ENCODE measurements around the gene APOA4.
"Not testable (repeated sequence)": the region's sequence is repeated elsewhere in the genome, so short reads cannot be mapped to it uniquely, and the experiment has no call there.

Gene APOA4

DNA sequence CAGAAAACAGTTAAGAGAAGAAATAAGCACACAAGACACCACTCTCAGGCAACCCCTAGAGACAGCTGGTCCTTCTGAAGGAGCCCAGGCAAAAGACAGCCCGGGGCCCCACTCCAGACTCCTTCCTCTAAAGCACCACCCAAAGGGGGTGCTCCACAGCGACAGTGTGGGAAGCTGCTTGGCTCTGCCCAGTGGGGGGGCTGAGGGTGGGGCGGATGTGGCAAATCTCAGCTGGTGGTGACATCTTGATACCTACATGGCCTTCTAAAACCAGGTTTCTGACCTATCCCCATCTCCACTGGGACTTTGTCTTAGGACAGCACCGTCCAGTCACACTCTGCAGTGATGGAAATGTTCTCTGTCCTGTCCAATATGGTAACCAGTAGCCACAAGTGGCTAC lies 24.5 kb upstream of the APOA4 start:
- no peak for FAIRE-seq

DNA sequence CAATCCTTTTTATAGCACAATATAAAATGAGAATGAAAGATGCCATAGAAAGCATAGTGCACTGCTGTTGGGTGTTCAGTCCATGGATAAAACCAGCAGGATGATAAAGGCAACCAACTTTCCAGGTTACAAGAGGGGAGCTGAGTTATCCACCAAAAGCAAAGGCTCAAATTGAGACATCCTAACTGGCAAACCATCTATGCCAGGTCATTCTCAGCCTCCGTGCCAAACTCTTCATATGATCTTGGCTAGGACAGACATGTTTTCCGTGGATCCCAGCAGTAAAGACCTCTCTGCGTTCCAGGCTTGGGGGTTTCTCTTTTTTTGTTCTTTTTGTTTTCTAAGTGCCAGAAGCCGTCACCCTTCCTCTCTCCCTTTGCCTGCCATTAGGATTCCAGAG lies 21.6 kb upstream of the APOA4 start:
- FAIRE-seq: no peak

DNA sequence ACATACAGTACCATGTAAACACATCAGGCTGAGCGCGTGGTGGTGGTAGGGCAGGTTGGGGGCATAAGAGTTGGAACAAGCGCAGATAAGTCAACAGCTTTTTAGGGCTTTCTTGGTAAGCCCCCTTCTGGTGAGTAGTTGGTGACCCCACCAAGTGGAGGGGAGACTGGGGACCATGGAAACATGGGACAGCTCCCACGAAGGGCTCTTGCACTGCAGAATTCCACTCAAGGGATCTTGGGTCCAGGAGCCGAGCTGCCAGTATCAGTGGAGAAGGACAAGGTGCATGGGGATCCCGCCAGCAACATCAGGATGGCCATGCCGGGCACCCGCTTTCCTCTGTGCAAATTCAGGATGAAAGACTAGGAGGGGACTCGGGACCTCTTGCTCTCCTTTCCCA lies 20.6 kb upstream of the APOA4 start:
- no peak for FAIRE-seq

DNA sequence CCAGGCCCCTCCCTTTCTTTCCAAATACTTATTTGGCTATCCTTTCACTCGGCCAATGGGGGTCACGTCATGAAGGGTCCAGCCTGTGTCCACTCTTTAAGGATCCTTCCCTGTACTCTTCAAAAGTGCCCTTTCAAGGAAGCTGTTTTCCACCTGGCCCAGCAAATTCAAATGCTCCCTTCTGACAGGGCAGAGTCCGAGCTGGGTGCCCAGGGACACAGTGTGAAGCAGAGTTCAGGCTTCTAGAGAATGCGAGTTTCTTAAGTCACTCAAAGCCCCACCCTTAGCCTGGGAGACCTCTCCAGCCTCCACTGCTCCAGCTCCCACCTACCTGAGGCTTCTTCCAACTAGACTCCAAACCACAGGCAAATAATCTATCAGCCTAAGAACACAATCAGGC lies 19.8 kb upstream of the APOA4 start:
- FAIRE-seq: no peak

DNA sequence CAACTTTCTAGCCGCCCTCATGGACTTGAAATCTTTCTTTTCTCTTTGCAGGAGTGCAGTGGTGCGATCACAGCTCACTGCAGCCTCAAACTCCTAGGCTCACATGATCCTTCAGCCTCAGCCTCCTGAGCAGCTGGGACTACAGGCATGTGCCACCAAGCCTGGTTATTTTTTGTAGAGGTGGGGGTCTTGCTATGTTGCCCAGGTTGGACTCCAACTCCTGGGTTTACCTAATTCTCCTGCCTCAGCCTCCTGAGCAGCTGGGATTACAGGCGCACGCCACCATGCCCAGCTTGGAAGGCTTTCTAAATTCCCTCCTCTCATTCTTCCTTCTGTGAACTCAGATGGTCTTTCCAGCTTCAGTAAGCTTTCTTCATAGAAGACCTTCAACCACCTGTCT lies 19.0 kb upstream of the APOA4 start:
- no peak for FAIRE-seq

DNA sequence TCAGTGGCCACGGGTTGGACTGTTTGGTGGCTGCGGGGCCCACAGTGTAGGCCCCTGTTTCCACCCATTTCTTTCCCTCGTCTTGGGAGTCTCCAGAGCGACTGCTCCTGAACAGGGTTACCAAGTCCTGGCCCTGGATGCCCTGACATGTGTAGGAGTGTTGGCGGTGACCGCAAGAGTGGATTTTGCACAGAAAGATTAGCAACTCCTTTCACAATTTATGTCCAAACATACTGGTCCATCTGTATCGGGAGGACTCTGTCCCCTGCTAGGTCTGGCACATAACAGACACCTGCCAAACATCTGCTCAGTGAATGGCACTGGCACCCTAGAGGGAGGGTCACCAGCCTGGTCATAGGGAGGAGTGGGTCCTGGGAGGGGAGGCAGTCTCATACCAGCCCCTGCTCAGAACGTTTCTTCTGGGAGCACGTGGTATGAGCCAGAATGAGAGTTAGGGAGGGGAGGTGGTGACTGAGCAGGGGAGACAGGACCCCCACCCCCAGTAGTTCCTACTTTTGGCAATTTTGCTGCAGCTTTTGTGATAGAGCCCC lies 17.7 kb upstream of the APOA4 start:
- FAIRE-seq: no peak

DNA sequence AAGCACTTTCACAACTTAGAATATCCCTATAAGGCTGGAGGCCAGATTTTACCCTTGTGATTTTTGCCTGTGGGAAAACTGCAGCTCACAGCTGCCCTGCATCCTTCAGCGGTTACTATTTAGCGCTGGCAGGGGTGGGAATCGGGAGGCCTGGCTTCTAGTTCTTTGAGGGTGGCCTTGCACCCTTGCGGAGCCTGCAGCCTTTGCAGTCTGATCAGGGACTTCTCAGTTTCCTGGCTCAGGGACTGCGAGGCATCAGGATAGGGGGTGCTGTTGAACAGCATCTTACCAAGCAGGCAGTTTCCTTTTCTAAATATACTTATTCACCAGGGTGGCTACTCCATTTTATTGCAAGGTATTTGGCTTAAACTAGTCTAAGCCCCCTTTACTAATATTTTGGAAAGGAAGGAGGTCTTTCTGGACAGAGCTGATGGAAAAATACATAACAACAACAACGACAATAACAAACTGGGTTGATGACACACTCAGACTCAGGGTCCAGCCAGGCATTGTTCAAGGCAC lies 17.2 kb upstream of the APOA4 start:
- FAIRE-seq: no peak

DNA sequence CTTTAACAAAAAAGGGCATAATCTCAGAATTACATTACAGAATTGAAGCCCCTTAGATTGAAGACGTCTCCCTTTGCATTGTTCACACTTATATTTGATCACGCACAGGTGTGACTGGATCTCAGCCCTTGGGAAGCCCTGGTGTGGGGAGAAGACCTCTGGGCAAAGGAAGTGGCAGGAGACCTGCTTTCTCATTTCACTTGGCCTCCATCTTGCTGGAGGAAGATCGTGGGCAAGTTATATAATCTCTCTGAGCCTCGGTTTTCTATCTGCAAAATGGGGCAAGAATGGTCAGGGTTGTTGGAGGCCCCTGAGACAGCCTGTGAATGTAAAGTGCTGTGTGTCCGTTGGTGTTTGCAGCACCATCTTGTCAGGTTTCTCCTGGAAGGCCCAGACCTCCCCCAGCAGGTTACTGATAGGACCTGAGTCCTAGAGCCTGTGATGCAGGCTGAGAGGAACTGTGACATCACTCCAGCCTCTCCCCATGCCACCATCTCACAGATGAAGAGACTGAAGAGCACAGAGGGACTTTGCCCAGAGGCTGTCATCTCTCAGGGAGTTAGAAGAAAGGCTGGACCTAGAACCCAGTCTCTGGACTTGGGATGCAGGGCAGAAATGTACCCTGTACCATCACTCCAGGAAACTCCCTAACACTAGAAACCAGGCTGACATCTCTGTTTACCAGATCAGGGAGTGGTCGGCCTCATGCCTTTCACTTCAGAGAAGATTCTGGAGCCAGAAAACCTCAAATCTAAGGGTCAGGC lies 15.4 kb upstream of the APOA4 start:
- no peak for FAIRE-seq

DNA sequence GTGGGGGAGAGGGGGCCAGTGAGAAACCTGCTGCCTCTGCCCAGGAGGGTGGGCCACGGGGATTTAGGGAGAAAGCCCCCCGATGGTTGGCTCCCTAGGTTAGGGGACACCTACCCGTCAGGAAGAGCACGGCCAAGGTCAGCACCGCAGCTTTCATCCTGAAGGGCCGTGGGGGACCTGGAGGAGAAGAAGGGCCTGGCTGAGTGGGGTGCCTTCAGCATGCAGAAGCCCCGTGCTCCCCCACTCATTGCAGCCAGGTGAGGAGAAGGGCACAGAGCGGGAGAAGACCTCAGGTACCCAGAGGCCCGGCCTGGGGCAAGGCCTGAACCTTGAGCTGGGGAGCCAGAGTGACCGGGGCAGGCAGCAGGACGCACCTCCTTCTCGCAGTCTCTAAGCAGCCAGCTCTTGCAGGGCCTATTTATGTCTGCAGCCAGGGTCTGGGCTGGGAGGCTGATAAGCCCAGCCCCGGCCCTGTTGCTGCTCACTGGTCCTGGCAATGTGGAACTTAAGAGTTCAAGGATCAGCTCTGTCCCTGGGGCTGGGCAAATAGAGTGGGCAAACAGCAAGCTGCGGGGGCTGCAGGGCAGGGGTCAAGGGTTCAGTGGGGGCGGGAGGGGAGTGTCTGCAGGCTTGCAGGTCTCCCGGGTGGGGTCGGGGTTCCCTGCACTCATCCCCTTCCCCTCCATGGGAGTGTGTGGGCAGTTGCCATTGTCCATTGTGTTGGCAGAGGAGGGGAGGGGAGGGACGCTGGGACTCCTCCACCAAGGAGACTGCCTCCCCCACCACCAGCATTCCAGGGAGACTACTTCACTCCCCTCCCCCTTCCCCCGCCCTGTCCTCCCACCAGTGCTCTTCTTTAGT lies 14.4 kb upstream of the APOA4 start, which contains the start of gene APOA1:
TSS of gene APOA1 (minus strand) at position 392 of the 861 bp plus-strand sequence. CDS start at position 157, 235 bp downstream.
- no peak for FAIRE-seq

DNA sequence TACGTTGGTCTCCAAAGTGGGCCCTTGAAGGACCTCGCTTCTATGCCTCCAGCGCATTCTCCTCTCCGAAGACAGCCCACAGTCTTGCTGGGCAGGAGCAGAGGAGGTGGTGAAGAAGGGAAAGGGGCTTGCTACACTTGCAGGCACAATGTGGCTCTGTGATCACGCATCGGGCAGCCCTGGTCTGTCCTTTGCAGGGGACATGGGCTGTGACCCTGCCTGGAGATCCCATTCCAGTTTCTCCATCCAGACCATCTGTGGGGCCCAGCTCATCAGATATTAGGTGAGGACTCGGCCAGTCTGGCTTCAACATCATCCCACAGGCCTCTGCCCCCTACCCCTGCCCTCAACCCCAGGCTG lies 13.5 kb upstream of the APOA4 start:
- no peak for FAIRE-seq

DNA sequence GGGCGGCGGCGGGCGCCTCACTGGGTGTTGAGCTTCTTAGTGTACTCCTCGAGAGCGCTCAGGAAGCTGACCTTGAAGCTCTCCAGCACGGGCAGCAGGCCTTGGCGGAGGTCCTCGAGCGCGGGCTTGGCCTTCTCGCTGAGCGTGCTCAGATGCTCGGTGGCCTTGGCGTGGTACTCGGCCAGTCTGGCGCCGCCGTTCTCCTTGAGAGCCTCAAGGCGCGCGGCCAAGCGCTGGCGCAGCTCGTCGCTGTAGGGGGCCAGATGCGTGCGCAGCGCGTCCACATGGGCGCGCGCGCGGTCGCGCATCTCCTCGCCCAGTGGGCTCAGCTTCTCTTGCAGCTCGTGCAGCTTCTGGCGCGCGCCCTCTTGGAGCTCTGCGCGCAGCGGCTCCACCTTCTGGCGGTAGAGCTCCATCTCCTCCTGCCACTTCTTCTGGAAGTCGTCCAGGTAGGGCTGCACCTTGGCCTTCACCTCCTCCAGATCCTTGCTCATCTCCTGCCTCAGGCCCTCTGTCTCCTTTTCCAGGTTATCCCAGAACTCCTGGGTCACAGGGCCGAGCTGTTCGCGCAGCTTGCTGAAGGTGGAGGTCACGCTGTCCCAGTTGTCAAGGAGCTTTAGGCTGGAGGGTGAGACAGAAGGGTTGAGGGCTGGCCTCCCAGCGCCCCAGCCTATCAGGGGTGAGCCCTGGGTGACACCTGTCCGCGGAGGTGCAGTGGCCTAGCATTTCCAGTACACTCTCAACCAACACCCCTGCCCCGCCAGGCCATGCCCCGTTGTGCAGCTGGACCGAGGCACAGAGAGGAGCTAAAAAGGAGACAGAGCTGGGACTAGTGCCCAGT lies 12.9 kb upstream of the APOA4 start:
- FAIRE-seq: no peak

DNA sequence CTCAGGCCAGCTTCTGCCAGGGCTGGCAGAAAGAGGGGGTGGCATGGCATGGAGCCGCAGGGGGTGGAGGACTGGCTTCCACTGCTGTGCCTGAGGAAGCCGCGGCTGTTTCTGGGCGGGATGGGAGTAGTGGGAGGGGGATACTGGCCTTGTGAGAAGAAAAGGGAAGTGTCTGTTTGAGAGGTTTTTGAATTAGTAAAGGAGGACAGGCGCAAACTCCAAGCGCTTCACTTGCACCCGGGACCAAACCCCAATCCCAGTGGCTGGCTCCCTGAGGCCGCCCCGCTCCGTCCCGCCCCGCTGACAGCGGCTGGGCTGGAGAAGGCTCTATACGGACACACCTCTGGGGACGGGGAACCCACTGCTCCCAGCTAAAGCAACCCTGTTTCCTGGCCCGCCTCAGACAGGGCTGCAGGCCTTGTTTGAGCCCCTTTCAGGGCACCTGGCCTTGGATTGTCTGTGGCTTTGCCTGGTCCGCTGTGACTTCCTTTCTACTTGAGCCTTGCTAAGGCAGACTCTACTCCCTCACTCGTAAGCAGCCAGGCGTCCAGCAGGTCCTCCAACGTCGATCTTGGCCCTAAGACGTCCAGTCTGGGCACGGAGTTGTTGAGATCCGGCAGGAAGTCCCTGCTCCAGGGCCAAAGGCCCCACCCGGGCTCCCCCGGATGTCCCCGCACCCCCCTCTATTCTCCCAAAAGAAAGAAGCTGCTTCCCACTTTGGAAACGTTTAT lies 12.1 kb upstream of the APOA4 start:
- no peak for FAIRE-seq

DNA sequence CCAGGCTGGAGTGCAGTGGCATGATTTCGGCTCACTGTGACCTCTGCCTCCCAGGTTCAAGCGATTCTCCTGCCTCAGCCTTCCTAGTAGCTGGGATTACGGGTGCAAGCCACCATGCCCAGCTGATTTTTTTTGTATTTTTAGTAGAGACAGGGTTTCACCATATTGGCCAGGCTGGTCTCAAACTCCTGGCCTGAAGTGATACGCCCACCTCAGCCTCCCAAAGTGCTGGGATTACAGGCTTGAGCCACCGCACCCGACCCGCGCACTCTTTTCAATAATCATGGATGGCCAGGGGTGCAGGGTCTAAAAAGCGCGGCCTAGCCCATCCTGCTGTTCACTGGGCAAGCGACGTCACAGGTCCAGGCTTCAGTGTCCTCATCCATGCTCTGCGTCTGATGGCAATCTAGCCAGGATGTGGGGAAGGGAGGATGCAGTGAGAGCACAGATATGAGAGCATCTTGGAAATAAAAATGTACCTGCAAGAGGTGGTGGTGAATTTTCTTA lies 11.5 kb upstream of the APOA4 start:
- FAIRE-seq: not testable (repeated sequence)

DNA sequence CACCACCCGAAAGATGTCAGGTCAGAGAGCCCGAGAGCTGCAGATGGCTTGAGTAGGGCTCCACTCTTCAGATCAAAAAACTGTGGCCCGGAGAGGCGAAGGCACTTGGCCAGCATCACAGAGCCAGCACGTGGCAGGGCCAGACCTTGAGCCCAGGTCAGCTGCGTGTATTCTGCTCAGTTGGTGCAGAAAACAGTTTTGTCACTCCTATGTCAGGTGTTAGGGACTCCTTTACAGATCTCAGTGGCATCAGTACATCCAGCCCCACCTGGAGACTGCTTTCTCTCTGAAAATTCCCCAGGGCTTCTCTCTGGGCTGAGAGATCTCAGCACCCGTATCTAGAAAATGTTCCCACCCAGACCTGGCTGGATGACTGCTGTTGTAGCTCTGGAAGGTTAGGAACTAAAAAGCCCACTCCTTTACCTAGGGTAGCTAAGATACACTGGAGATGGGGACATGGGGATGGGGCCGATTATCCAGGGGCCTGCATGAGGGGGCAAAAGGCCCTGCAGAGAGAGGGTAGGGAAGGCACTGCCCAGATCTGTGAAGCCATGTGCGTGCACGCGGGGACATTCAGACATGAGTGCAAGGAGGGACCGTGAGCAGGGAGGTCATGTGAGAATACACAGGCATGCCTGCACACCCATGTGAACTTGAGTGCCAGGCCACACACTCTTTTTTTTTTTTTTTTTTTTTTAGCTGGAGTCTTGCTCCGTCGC lies 10.9 kb upstream of the APOA4 start:
- FAIRE-seq: no peak

DNA sequence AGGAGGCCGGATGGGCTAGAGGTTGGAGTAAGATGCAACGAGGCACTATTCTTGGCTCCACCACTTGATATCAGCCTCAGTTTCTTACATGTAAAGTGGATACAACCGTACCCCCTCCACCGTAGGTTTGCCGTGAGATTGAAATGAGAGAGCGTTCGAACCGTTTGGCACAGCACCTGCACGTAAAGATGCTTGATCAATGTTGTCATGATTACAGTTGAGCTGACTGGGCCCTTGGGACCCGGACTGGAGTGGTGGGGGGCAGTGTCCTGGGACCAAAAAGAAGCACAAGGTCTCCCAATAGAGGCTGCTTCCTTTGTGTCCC lies 10.3 kb upstream of the APOA4 start:
- FAIRE-seq: no peak

DNA sequence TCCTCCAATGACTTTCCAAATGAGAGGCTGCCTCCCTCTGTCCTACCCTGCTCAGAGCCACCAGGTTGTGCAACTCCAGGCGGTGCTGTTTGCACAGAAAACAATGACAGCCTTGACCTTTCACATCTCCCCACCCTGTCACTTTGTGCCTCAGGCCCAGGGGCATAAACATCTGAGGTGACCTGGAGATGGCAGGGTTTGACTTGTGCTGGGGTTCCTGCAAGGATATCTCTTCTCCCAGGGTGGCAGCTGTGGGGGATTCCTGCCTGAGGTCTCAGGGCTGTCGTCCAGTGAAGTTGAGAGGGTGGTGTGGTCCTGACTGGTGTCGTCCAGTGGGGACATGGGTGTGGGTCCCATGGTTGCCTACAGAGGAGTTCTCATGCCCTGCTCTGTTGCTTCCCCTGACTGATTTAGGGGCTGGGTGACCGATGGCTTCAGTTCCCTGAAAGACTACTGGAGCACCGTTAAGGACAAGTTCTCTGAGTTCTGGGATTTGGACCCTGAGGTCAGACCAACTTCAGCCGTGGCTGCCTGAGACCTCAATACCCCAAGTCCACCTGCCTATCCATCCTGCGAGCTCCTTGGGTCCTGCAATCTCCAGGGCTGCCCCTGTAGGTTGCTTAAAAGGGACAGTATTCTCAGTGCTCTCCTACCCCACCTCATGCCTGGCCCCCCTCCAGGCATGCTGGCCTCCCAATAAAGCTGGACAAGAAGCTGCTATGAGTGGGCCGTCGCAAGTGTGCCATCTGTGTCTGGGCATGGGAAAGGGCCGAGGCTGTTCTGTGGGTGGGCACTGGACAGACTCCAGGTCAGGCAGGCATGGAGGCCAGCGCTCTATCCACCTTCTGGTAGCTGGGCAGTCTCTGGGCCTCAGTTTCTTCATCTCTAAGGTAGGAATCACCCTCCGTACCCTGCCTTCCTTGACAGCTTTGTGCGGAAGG lies 9.5 kb upstream of the APOA4 start:
- no peak for FAIRE-seq

DNA sequence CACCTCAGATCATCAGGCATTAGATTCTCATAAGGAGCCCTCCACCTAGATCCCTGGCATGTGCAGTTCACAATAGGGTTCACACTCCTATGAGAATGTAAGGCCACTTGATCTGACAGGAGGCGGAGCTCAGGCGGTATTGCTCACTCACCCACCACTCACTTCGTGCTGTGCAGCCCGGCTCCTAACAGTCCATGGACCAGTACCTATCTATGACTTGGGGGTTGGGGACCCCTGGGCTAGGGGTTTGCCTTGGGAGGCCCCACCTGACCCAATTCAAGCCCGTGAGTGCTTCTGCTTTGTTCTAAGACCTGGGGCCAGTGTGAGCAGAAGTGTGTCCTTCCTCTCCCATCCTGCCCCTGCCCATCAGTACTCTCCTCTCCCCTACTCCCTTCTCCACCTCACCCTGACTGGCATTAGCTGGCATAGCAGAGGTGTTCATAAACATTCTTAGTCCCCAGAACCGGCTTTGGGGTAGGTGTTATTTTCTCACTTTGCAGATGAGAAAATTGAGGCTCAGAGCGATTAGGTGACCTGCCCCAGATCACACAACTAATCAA lies 8.8 kb upstream of the APOA4 start:
- no peak for FAIRE-seq

DNA sequence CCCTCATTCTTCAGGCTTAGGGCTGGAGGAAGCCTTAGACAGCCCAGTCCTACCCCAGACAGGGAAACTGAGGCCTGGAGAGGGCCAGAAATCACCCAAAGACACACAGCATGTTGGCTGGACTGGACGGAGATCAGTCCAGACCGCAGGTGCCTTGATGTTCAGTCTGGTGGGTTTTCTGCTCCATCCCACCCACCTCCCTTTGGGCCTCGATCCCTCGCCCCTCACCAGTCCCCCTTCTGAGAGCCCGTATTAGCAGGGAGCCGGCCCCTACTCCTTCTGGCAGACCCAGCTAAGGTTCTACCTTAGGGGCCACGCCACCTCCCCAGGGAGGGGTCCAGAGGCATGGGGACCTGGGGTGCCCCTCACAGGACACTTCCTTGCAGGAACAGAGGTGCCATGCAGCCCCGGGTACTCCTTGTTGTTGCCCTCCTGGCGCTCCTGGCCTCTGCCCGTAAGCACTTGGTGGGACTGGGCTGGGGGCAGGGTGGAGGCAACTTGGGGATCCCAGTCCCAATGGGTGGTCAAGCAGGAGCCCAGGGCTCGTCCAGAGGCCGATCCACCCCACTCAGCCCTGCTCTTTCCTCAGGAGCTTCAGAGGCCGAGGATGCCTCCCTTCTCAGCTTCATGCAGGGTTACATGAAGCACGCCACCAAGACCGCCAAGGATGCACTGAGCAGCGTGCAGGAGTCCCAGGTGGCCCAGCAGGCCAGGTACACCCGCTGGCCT lies 7.2 kb upstream of the APOA4 start:
- FAIRE-seq: no peak

Measured in islet of Langerhans (tissue), 1 donor.